GM19193 (cell line): ENCODE results near the gene LMTK2.

ENCODE experiments used
- POLR2A ChIP-seq: IDR thresholded peaks from 4 replicates; pipeline ENCODE4 v1.6.1; 2011; ENCODE audit not compliant: insufficient read depth, insufficient read length; ENCODE audit errors: extremely low read depth

Gene LMTK2

DNA sequence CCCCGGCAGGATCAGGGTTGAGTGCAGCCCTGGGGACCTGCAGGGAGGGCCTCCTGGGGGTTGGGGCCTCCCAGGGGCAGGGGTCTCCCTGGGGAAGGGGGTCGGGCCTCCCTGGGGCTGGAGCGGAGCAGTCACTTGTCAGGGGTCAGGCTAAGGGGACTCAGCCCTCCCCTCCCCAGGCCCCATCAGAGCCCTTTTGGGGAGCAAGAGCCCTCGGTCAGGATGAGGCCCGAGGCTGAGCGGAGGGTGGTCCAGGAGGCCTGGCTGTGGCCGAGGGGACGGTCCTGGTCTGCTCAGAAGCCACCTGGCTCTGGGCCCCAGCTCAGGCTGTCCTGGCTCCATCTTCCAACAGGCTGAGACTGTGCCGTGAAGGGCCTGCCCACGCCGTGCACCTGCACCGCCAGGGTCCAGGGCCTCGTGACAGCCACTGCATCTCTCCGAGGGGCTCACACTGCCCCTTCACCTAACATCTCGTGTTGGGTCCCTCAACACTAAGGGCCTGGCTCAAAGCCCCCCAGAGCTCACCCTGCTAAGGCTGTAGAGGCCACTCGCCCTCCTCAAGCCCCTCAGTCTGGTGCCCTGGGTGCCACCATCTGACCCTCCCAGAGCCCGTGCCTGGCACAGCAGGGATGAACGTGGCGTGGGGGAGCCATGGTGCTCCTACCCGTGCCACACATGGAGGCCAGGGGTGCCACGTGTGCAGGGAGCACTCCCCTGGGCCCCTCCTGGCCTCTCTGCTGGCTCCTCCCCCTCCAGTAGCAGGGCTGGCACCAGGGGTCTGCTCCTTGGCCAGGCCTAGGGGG, 117.4 kb downstream of the LMTK2 start:
- TF ChIP-seq POLR2A, result no peak

DNA sequence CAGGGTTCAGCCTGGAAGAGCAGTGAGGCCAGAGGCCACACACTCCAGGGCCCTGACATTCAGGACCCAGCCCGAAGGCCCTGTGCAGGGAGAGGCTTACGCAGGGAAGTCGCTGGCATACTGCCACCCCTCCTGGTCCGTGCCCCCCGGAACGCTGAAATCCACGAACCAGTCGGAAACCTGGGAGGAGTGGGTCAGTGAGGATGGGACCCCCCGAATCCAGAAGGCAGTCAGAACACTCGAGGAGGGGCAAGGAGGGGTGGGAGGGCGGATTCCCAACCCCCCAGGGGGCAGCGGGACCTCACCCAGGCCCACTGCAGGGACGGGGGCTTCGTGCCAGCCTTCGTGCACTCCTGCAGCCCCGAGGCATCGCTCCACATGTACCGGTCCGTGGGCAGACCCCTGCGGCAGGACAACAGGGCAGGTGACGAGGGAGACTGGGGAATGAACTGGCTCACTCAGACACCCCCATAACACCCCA, 118.1 kb downstream of the LMTK2 start:
- TF ChIP-seq POLR2A, result no peak

DNA sequence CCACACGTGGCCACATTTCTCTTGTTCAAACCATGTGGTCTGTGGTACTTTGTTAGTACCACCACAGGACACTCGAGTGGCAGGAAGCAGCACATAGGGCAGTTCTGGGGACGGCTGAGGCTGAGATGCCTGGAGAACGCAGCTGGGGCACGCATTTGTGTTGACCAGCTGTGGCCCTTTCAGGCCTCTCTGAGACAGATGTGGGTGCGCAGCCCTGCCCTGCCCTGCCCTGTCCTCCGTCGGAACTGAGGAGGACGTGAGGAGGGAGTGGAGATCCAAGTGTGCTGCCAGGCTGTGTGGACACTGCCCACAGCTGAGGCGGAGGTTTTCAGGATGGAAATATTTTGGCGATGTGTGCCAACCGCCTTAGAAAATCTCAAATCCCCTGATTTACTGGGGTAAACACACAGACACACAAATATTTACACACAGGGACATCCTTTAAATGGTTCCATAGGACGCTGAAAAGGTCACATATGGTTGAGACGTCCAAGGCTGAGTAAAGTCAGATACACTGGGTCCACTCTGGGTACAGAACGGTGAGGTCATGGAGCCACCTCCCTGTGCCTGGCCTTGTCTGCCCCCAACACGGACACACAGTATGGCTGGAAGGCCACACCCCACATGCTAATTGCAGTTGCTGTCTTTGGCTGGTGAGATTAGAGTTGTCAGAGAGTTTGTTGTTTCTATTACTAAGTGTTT, 119.4 kb downstream of the LMTK2 start:
- no peak for TF ChIP-seq POLR2A

DNA sequence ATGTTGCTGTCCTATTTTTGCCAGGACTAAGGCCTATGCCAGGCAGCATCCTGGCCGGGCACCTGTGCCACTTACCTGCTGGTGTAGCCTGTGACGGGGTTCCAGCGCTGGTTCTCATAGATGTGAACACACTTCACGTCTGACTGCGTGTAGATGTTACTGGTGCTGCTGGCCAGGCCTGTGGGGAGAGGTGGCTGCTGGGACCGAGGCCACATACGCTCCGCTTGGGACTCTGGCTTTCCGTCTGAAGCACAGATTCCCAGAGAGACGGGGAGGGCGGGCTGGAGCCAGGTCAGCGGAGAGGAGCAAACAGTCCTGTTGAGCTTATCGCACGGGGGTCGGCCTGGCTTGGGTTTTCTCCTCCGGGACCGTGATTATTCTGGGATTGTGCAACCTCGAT, 121.3 kb downstream of the LMTK2 start:
- TF ChIP-seq POLR2A, result no peak

DNA sequence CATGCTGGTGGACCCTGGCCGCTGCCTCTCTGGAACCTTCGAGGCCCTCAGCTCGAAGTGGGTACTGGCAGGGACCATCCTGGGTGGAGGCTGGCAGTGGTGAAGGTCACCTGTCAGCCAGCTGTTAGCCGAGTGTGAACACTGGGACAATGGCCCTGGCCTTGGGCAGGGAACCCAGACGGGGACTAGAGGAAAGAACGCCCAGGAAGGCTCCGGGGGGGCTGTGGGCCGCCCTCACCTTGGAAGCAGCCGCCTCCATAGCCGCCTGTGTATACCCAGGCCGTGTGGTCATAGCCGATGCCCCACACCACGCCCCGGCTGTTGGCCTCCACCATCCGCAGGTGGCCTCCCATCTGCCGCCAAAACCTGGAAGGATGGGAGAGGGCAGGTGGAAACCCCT, 122.1 kb downstream of the LMTK2 start:
- no peak for TF ChIP-seq POLR2A

DNA sequence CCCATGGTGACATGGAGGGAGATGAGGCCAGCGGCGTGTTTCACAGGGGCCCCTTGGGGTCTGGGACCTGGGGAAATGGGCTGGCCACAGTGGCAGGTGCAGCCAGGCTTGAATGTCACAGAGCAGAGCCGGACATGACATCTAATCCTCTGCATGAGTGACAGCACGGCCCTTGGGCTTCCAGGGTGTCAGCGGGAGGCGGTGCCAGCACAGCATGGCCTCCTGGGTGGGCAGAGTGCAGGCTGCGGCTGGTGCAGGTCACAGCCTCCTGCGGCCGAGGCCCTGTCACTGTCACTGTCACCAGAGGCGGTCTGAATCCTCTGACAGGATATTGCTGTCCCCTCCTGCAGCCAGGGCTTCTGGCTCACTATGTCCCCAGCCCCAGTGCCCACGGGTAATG, 122.8 kb downstream of the LMTK2 start:
- TF ChIP-seq POLR2A, result no peak

DNA sequence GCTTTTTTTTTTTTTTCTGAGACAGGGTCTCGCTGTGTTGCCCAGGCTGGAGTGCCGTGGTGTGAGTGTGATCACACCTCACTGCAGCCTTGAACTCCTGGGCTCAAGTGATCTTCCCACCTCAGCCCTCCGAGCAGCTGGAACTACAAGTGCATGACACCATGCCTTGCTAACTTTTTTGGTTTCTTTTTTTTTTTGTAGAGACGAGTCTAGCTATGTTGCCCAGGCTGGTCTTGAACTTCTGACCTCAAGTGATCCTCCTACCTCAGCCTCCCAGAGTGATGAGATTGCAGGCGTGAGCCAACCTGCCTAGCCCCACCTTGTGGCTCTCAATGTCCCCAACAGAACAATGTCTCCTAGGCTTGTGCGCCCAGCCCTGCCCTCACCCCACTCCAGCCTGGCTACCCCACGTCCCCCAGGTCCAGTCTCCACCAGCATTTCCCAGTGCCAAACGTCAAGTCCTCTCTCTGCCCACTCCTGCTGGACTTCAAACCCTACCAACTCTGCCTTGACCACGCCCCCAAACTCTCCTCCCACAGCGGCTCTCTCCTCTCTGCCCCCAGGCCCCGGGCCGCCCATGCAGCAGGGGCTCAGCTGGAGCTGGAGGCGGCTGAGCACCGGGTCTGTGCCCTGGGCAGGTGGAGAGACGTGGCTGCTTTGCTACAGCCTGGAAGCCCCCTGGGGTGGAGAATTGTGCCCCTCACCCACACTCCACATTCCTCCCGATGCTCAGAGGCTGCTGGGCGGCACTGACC, 123.5 kb downstream of the LMTK2 start:
- TF ChIP-seq POLR2A, result no peak

DNA sequence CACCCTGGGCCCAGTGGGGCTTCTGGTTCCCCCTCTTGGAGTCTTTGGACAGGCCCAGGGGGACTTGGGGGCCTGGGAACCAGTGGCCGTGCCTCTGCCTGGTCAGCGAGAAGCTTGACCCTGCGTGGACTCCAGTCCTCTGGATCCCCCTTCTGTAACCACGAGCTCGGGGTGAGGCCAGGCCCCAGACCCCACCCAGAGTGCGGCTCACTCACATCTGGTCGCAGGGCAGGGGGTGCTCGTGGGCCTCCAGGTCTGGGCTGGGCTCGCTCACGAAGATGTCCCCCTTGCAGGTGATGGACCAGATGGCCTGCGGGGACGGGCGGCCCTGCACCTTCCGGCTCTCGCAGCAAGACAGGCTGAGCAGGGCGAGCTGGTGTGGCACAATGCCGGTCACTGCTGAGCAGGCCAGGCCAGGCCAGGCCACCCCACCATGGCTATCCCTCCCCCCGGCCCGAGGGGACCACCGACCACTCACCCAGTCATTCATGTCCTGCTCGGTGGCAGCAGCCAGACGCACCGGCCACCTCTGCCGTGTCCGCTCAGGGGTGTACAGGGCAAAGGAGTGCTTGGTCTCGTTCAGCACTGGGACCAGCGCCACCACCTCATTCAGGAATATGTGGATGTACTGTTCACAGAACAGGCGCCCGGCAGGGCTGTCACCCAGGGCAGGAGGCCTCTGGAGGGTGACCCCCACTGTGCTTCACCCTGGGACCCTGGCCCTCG, 124.2 kb downstream of the LMTK2 start:
- TF ChIP-seq POLR2A, result no peak

DNA sequence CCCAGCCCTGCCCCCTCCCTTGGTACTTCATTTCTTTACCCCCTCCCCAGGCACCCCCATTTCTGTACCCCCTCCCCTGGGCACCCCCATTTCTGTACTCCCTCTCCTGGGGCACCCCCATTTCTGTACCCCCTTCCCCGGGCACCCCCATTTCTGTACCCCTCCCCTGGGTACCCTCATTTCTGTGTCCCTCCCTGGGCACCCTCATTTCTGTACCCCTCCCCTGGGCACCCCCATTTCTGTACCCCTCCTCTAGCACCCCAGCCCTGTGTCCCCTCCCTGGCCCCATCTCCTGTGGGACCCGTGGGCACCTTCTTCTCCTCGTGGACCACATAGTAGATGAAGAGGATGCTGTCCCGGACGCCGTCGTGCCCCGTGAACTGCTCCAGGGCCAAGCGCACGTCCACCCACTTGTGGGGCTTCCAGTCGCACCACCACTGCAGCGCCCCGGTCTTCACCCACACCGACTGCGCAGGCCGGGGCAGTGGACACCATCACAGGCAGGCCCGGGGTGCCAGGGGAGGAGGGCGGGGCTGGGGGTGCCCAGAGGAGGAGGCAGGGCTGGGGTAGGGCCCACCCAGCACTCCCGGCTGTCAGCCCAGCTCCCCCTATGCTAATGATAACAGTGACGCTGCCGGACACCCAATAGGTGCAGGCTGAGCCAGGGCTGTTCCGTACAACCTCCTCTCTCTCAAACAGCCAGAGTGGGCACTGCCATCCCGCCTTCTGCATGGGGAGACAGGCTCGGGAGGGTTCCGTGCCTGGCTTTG, 125.0 kb downstream of the LMTK2 start:
- TF ChIP-seq POLR2A, result no peak

DNA sequence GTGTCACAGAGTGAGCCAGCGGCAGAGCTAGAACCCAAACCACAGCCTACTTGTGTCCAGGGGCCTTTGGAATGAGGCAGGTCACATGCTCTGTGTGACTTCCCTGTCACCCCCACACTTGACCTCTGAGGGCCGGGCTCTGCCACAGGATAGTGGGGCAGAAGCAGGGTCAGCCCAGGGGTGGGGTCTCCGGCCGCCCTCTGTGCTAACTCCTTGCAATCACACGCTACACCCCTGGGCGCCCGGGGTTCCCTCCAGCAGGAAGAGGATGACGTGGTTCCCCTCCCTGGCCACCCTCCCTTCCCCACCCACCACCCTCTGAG, 125.6 kb downstream of the LMTK2 start:
- TF ChIP-seq POLR2A, result no peak

DNA sequence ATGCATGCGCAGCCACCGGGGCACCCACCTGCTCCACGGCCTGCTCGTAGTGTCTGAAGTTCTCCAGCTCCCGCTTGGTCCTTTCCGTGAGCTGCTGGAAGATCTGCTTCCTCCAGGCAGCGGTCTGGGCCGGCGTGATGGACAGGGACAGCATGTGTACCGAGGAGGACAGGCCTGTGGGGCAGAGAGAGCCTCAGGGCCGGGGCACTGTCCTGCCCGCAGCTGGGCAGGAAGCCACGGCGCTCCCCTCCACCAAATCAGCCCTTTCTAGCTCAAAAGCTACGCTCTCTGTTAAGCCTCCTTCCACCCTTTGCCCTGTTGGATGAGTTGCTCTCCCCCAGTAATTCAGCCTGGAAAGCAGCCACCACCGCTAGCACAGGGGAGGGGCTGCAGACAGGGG, 126.1 kb downstream of the LMTK2 start:
- no peak for TF ChIP-seq POLR2A

DNA sequence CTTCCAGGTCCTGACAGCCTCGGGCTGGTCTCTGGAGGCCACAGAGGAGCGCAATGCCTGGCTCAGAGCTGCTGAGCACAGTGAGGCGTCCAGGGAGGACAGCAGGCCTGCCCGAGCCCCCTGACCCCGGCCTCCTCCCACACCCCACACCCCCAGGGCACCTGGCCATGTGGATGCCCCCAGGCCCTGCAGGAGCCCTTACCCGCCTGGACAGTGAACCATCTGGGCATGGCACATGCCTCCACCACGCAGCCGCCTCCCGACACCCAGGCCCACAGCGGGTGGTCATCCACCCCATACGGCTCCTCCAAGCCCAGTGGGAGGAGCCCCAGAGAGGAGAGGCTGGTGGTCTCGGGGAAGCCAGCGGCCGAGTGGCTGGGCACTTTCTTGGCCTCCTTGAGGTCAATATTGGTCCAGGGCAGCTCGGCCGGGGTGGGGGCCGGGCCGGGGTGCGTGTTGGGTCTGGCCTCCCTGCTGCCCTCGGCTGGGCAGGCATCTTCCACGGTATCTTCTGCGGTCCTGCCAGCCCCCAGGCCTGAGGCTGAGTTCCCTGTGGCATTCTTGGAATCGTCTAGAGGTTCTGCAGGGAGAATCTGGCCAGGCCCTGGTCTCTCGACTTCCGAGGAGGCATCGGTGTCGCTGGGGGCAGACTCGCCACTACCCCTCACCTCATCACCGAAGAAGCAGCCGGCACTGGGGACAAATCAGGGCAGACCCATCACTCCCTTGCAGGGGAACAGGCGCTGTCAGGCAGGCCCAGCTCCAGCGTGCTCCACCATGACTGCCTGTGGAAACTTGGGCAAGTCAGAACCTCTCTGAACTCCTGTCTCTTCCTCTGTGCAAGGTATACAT, 126.8 kb downstream of the LMTK2 start:
- TF ChIP-seq POLR2A, result no peak

DNA sequence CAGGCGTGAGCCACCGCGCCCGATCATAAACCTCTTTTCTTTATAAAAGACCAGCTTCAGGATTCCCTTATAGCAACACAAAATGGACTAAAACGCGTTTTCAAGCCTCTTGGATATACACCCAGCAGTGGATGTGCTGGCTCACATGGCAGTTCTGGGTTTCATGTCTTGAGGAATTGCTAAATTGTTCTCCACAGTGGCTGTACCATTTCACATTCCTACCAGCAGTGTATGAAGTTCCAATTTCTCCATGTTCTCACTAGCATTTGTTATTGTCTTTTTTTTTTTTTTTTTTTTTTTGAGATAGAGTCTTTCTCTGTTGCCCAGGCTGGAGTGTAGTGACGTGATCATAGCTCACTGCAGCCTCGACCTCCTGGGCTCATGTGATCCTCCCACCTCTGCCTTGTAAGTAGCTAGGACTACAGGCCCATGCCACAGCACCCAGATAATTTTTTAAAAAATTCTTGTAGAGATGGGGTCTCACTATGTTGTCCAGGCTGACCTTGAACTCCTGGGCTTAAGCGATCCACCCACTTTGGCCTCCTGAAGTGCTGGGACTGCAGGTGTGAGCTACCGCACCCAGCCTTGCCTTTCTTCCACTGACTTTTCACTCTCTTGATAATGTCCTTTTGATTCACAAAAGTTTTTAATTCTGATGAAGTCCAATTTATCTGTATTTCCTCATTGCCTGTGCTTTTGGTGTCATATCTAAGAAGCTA, 127.9 kb downstream of the LMTK2 start:
- no peak for TF ChIP-seq POLR2A
